GM23338 (cell line): Measurements from ENCODE around the gene FNIP2. TPM values are rescaled to one million over a fixed set of nuclear protein-coding genes. Genes with fewer than 3 reads are reported as not detected.

Experiments
- ATAC-seq: fragments of 200-7000 bp; cut with Tn5 transposase; 3 replicates; pipeline ENCODE4 v1.9.1; 2020
- DNase-seq: peaks from one replicate; pipeline ENCODE4 v3.0.0-alpha.2; 2015; ENCODE audit warnings: low spot score
- H2AFZ ChIP-seq: fragments of 200-600 bp; sonication (generic); 2 replicates; pipeline ENCODE4 v1.8.0; 2016; ENCODE audit warnings: antibody characterized with exemption, mild to moderate bottlenecking, moderate library complexity
- H3F3A ChIP-seq: fragments of 200-600 bp; sonication (generic); replicated peaks from 2 replicates; pipeline ENCODE4 v1.8.0; 2017; ENCODE audit warnings: antibody characterized with exemption, mixed run types, low read depth
- H3K27ac ChIP-seq: fragments of 200-600 bp; sonication (generic); 2 replicates; pipeline ENCODE4 v1.6.1; 2016; ENCODE audit warnings: low read depth
- H3K27me3 ChIP-seq: fragments of 200-600 bp; sonication (generic); 2 replicates; pipeline ENCODE4 v1.8.0; 2016; ENCODE audit warnings: mild to moderate bottlenecking, mixed run types, moderate library complexity; ENCODE audit not compliant: insufficient read depth
- H3K36me3 ChIP-seq: fragments of 200-600 bp; sonication (generic); 2 replicates; pipeline ENCODE4 v1.8.0; 2016; ENCODE audit warnings: mild to moderate bottlenecking; ENCODE audit not compliant: insufficient read depth
- H3K4me1 ChIP-seq: fragments of 200-600 bp; sonication (generic); 2 replicates; pipeline ENCODE4 v1.8.0; 2016; ENCODE audit warnings: mild to moderate bottlenecking, moderate library complexity; ENCODE audit not compliant: insufficient read depth
- H3K4me2 ChIP-seq: fragments of 200-600 bp; sonication (generic); 2 replicates; pipeline ENCODE4 v1.7.1; 2017; ENCODE audit warnings: mixed run types
- H3K4me3 ChIP-seq: fragments of 200-600 bp; sonication (generic); 2 replicates; pipeline ENCODE4 v1.6.1; 2016; ENCODE audit warnings: mixed run types
- H3K79me2 ChIP-seq: fragments of 200-600 bp; sonication (generic); replicated peaks from 2 replicates; pipeline ENCODE4 v1.8.0; 2017; ENCODE audit warnings: mild to moderate bottlenecking; ENCODE audit not compliant: insufficient read depth
- H3K9me2 ChIP-seq: fragments of 200-600 bp; sonication (generic); 2 replicates; pipeline ENCODE4 v1.8.0; 2017; ENCODE audit not compliant: insufficient read depth
- H4K20me1 ChIP-seq: fragments of 200-600 bp; sonication (generic); replicated peaks from 2 replicates; pipeline ENCODE4 v1.8.0; 2017; ENCODE audit warnings: mild to moderate bottlenecking; ENCODE audit not compliant: insufficient read depth
- H3K27ac Mint-ChIP-seq: 2 replicates; pipeline ENCODE4 v1.8.0; 2020; ENCODE audit warnings: inconsistent platforms, mild to moderate bottlenecking, moderate library complexity, mixed read lengths
- H3K27me3 Mint-ChIP-seq: 3 replicates; pipeline ENCODE4 v1.8.0; 2022; ENCODE audit warnings: low read depth, mild to moderate bottlenecking, moderate library complexity, mixed read lengths, inconsistent platforms; ENCODE audit not compliant: insufficient read depth, poor library complexity
- H3K36me3 Mint-ChIP-seq: 3 replicates; pipeline ENCODE4 v1.8.0; 2021; ENCODE audit warnings: low read depth, mild to moderate bottlenecking, inconsistent platforms, moderate library complexity, mixed read lengths
- H3K4me1 Mint-ChIP-seq: 3 replicates; pipeline ENCODE4 v1.8.0; 2020; ENCODE audit warnings: mild to moderate bottlenecking, inconsistent platforms, mixed read lengths
- H3K4me3 Mint-ChIP-seq: 3 replicates; pipeline ENCODE4 v1.8.0; 2021; ENCODE audit warnings: moderate library complexity, mild to moderate bottlenecking, inconsistent platforms, mixed read lengths
- H3K9me3 Mint-ChIP-seq: 3 replicates; pipeline ENCODE4 v1.8.0; 2020; ENCODE audit warnings: moderate library complexity, mild to moderate bottlenecking, inconsistent platforms, mixed read lengths
- EZH2phosphoT487 ChIP-seq: fragments of 200-600 bp; sonication (generic); IDR thresholded peaks from one replicate; pipeline ENCODE4 v1.8.1; 2018; ENCODE audit warnings: antibody characterized with exemption; ENCODE audit not compliant: unreplicated experiment
- JUNB ChIP-seq: IDR thresholded peaks from one replicate; pipeline ENCODE4 v1.6.1; 2016; ENCODE audit warnings: antibody characterized with exemption; ENCODE audit not compliant: unreplicated experiment
- NANOG ChIP-seq: IDR thresholded peaks from 2 replicates; pipeline ENCODE4 v1.6.1; 2016; ENCODE audit warnings: antibody characterized with exemption, borderline replicate concordance
- REST ChIP-seq: IDR thresholded peaks from one replicate; pipeline ENCODE4 v1.6.1; 2018; ENCODE audit warnings: antibody characterized with exemption; ENCODE audit not compliant: unreplicated experiment
- ZNF331 ChIP-seq: fragments of 250-450 bp; sonication (Bioruptor Pico); IDR thresholded peaks from 2 replicates; pipeline ENCODE4 v1.5.0; 2020; ENCODE audit warnings: low read depth, mild to moderate bottlenecking, moderate library complexity
- polyA plus RNA-seq: library from polyadenylated mRNA; unstranded; fragments of >200 nt; fragmentation: Nextera tagmentation; extraction: Ambion mirVana; gene quantifications from 2 replicates; pipeline ENCODE4 v1.2.1, GENCODE V29; 2016
- total RNA-seq: library from RNA; depleted of rRNA; stranded (reverse); fragments of >200 nt; shearing (Covaris generic); gene quantifications from 2 replicates; pipeline ENCODE4 v1.2.3, GENCODE V29; 2014

FNIP2 gene
- total and polyA plus RNA-seq, 2 experiments from 2014 or later, result 2.7 to 17.2 TPM

- Histone ChIP-seq H3F3A (no peaks in the 10 kb centered on the region; the same call in 1 of the 2 replicates), H2AFZ (0 out of 2 replicates have a peak overlapping the region, but pooled peaks have one; percentile 9), H3K4me2 (no peak overlapping the region), H3K4me1 (peaks cover 8% of the 10 kb centered on the region; the same call in 1 of the 2 replicates), H3K9me2 (no peaks in the 10 kb centered on the region), H4K20me1 (no peaks in the 10 kb centered on the region), H3K27ac (no peak overlapping the region), H3K4me3 (no peak overlapping the region), H3K79me2 (no peaks in the 10 kb centered on the region), H3K36me3 (no peaks in the 10 kb centered on the region), H3K27me3 (peaks cover 9% of the 10 kb centered on the region)
- Mint-ChIP-seq H3K27ac (no peak overlapping the region), H3K4me1 (peaks cover 12% of the 10 kb centered on the region; the same call in 2 of the 3 replicates), H3K27me3 (peaks cover 1% of the 10 kb centered on the region), H3K4me3 (no peak overlapping the region), H3K9me3 (peaks cover 10% of the 10 kb centered on the region), H3K36me3 (peaks cover 6% of the 10 kb centered on the region; the same call in 2 of the 3 replicates)
- ATAC-seq, result no peak
- no peak for TF ChIP-seq EZH2phosphoT487
- peak; percentile 43 for TF ChIP-seq REST
- DNase-seq, result peak; percentile 13
Observed at GRCh38 chr4:158763462-158763861, 5.4 kb upstream of the FNIP2 start.

- Mint-ChIP-seq H3K4me1 (peaks cover 26% of the 10 kb centered on the region), H3K27me3 (peaks cover 9% of the 10 kb centered on the region), H3K4me3 (no peak overlapping the region), H3K27ac (no peak overlapping the region), H3K9me3 (no peaks in the 10 kb centered on the region; the same call in 2 of the 3 replicates), H3K36me3 (no peaks in the 10 kb centered on the region)
- no peaks in the 10 kb centered on the region for H3K9me2 ChIP-seq
- no peak overlapping the region for H2AFZ ChIP-seq
- H3K4me1 ChIP-seq, result peaks cover 17% of the 10 kb centered on the region
- H3K4me3 ChIP-seq, result no peak overlapping the region
- H4K20me1 ChIP-seq, result peaks cover 10% of the 10 kb centered on the region; the same call in 1 of the 2 replicates
- peaks cover 20% of the 10 kb centered on the region for H3K27me3 ChIP-seq
- no peak for DNase-seq
- H3K79me2 ChIP-seq, result peaks cover 22% of the 10 kb centered on the region
- H3F3A ChIP-seq, result peaks cover 3% of the 10 kb centered on the region; the same call in 1 of the 2 replicates
- ATAC-seq, result no peak
- no peak overlapping the region for H3K4me2 ChIP-seq
- no peak for TF ChIP-seq REST
- TF ChIP-seq ZNF331 (CRISPR knock-in tag), result no peak
- no peak for TF ChIP-seq NANOG
- no peak for TF ChIP-seq JUNB
- no peak overlapping the region for H3K27ac ChIP-seq
- no peaks in the 10 kb centered on the region for H3K36me3 ChIP-seq
Observed at GRCh38 chr4:158766434-158767044, 2.3 kb upstream of the FNIP2 start.
